HG02623 (cell line): Measurements from ENCODE around the gene NQO1.

Experiments used
- ATAC-seq: cut with Tn5 transposase; IDR thresholded peaks from one replicate; pipeline ENCODE4 v1.9.1; 2021; ENCODE audit warnings: moderate library complexity; ENCODE audit not compliant: unreplicated experiment

The NQO1 gene

DNA sequence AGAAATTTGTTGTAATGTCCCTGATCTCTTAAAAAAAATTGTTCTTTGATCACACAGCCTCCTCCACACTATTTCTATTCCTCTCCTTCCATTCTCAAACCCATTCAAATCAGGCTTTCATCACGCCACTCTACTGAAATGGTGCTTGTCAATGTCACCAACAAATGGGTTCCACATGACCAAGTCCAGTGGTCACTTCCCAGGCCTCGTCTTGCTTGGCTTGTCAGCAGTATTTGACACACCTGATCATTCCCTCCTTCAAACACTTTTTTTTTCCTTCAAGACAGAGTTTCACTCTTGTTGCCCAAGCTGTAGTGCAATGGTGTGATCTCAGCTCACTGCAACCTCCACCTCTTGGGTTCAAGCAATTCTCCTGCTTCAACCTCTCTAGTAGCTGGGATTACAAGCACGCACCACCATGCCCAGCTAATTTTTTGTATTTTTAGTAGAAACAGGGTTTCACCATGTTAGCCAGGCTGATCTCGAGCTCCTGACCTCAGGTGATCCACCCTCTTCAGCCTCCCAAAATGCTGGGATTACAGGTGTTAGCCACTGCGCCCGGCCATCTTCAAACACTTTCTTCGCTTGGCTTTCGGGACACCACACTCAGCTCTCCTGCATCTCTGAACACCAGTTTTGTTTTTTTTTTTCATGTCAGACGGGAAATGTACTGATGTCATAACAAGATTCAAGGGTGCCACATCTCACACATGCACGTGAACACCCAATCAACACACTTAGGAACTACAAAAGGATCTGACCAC lies 18.3 kb downstream of the NQO1 start:
- ATAC-seq, result no peak

- no peak for ATAC-seq
Observed at GRCh38 chr16:69706975-69707340, 19.4 kb downstream of the NQO1 start.

DNA sequence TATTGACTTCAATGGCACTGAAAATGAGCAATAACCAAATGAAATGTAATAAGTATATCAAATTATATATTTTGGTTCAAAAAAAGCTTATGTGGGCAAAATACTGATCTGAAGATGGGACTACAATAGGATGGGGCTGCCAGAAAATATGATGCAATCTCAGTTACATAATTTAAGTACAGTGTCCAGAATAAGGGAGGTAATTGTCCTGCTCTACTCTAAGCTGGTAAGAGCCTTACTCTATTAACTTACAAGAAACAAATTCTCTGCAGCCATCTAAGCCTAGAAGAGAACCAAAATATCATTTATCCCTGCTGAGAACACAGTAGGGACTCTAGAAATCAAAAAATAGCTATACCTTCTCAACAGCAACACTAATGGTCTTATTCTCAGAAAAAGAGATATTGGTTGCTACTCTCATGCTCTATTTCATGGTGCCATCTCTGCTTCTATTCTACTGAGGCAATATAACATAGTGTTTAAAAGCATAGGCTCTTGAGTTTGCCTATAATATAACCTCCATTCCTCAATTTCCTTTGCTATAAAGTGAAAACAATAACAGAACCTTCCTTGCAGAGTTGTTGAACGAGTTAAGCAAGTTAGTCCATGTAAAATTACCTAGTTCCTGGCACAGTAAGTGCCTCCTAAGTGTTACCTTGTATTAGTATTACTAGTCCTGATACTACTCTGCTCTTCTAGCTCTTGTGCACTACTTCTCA lies 19.9 kb downstream of the NQO1 start:
- ATAC-seq, result no peak

DNA sequence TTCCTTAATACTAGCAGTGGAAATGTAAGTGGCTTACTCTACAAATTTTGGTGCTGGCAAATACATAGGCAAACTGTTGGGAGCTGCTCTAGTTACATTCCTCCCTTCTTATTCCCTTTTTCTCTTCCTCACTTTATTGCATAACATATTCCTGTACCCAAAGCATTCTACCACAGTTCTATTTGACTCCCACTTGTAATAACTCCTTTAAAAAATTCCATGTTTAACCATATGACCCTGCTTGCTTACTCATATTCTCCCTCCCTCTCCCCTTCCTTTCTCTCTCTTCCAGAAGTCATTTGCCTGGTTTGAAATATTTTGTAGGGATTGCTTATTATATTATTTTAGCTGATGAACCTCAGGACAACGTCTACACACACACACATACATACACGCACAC lies 22.7 kb downstream of the NQO1 start:
- no peak for ATAC-seq

DNA sequence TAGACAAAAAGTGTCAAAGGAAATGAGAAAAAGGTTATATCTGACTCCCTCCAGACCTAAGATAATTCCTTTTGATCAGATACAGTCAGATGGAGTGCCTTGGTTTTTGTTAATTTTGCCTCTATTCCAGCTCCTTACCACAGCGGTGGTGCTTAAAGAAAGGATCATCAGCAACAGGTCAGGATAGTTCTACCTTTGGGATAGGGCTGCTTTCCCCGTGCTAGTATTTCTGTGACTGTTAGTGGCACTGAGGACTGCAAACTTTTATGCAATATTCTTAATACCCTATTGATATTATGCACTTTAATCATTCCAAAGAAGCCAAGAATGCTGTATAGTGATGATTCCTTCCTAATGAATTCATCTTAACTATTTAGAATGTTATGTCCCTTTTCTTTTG lies 24.5 kb downstream of the NQO1 start:
- no peak for ATAC-seq

DNA sequence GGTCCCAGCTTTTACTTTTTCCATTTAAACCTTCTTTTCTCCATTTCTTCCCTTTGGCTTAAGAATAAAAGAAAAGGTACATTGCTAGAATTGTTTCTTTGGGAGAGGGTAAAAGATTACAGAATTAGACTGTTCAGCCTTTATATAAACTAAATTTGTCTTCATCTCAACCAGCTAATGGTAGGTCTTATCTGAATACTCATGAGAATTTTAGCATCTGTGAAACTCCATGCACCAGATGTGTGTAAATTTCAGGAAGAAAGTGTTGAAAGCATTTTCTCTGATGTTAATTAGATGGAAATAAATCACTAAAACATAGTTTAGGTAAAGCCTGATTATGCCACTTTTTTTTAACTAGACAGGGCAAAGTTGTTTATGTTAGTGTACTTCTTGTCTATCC lies 24.9 kb downstream of the NQO1 start:
- no peak for ATAC-seq

DNA sequence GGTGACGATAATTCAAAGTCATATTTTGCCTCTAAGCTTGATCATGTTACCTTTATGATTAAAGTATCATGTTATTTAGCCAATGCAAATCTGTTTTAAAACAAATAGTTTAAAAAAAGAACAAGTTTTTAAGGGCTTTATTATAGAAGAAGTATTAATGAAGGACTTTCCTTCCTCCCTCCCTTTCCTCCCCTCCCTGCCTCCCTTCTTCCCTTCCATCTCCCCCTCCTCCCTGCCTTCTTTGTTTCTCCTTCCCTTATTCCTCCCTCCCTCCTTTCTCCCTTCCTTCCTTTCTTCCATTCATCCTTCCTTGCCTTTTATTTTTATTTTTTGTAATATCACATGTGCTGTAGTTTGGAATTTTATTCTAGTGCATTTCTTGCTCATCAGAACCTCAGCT lies 26.4 kb downstream of the NQO1 start:
- ATAC-seq, result no peak

DNA sequence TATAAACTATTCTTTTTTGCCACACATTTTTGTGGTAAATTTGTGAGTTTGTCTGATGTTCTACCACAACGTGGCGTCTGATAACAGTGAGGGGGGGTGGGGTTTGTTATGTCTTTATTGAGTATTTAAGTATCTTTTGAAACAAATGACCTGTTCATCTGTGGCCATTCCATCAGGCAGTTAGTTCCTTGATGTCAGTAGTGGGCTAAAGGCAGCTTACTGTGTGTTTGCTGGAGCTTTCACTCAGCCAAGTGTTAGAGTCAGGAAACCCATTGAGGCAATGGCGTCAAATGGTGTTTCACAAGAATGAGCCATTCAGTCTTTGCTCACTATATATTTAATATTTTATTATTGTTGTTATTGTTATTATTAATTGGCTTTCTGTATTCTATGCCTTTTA lies 28.0 kb downstream of the NQO1 start:
- no peak for ATAC-seq

DNA sequence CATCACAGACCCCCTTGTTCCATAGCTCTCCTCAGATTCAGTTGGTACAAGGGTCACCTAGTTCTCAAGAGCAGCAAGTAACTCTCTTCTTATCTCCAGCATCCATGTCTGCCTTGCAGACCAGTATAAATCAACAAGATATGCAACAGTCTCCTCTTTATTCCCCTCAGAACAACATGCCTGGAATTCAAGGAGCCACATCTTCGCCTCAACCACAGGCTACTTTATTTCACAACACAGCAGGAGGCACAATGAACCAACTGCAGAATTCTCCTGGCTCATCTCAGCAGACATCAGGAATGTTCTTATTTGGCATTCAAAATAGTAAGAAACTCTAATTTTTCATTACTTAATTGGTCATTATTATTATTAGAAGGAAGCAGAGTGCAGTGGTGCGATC lies 32.4 kb downstream of the NQO1 start:
- ATAC-seq, result no peak

DNA sequence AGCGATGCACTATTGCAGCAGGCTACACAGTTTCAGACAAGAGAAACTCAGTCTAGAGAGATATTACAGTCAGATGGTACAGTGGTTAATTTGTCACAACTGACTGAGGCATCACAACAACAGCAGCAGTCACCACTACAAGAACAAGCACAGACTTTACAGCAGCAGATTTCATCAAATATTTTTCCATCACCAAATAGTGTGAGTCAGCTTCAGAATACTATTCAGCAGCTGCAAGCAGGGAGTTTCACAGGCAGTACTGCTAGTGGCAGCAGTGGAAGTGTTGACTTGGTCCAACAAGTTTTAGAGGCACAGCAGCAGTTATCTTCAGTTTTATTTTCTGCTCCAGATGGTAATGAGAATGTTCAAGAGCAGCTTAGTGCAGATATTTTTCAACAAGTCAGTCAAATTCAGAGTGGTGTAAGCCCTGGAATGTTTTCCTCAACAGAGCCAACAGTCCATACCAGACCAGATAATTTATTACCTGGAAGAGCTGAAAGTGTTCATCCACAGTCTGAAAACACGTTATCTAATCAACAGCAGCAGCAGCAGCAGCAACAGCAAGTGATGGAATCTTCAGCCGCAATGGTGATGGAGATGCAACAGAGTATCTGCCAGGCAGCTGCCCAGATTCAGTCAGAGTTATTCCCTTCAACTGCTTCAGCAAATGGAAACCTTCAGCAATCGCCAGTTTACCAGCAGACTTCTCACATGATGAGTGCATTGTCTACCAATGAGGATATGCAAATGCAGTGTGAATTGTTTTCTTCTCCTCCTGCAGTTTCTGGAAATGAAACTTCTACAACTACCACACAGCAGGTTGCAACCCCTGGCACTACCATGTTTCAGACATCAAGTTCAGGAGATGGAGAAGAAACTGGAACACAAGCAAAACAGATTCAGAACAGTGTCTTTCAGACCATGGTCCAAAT lies 34.1 kb downstream of the NQO1 start:
- no peak for ATAC-seq

DNA sequence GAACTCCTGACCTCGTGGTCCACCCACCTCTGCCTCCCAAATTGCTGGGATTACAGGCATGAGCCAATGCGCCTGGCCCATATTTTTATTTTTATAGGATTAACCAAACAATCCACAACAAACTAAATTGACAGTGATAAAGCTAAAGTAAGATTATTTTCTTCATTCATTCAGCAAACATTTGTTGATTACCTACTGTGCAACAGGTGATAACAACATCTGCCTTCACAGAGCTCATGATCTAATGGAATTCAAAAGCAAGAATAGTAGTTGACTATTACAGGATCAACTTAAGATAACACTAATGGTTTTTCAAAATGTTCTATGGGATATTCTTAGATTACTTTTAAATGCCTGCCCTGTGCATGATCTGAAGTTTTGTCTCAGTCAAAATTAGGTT lies 37.8 kb downstream of the NQO1 start:
- ATAC-seq, result no peak

DNA sequence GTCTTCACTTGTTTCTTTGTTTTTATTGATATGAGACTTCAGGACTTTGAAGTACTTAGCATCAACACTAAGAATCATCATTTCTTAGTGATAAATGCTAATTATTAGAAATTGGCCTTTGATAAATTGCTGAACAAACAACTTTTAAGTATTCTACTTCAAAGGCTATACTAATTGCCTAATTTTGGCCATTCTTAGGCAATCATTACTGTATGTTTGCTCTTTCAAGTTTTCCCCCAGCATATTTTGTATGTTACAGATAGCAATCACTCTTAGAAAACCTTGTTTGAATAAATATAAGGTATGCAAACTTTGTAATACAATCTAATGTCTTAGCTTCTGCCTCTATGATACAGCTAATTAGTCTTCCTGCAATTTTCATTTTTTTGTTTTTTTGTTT lies 46.0 kb downstream of the NQO1 start:
- no peak for ATAC-seq

DNA sequence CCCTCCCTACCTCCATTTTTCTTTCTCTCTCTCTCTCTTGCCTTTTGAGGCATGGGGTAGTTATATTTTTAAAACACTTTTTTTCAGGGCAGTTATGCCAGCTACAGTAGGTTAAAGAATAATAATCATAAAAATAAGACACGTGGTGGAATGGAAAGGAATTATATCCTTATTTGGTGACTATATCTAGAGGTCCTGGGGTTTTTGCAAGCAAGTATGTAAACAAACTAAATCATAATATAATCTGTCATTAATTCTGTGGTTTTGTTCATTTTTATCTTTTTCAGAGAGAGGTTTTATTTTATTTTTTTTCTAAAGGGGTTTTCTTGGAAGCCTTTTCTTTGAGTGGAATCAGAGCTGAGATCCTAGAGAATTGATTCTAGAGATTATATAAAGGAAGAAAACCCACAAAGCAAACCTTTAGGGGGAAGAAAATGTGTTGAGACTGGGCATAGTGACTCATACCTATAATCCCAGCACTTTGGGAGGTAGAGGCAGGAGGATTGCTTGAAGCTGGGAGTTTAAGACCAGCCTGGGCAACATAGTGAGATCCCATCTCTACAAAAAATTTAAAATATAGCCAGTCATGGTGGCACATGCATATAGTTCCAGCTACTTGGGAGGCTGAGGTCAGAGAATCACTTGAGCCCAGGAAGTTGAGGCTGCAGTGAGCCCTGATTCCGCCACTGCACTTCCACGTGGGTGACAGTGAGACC lies 53.2 kb downstream of the NQO1 start:
- ATAC-seq, result no peak

- no peak for ATAC-seq
Observed at GRCh38 chr16:69672315-69672997, 53.9 kb downstream of the NQO1 start.

DNA sequence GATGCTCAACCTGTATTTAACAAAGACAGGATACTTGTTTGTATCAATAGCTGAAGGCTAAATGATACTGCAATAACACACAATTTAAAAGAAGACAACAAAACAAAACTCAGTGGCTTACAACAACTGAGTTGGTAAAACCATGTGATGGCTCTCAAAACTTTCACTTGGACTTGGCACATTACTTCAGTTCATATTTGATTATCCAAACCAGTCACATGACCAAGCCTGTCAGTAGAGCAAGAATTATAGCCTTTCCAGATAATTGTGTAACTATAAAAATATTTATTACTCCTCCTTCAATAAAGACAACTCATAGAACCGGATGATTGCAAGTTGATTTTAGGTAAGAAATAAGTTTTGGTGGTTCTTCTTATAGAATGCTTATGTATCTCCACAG lies 56.8 kb downstream of the NQO1 start:
- ATAC-seq, result no peak

DNA sequence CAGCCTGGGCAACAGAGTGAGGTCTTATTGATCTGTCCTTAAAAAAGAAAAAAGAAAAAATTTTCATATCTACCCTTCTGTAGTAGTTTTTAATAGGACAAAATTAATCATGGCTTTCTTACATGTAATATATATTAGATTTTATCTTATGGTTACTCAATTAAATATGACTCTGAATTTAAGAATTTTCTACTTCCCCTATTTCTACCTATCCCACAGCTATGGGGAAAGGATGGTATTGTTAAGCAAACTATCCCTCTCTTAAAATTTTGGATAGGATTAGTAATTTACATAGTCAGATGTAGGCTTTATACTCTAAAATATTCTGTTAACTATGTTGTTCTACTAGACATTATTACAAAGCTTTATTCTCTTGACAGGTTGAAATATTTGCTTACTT lies 62.5 kb downstream of the NQO1 start:
- no peak for ATAC-seq

- no peak for ATAC-seq
Observed at GRCh38 chr16:69662901-69663300, 63.5 kb downstream of the NQO1 start.

- ATAC-seq, result no peak
Observed at GRCh38 chr16:69660166-69660565, 66.2 kb downstream of the NQO1 start.
